K562 (cell line): ENCODE results near the gene TTC21A. TPM values are rescaled to one million over a fixed set of nuclear protein-coding genes. Genes with fewer than 3 reads are reported as not detected.

Source experiments
- CSDE1 ChIP-seq, 2 experiments: fragments of 450-650 bp; IDR thresholded peaks; 2 replicates each; pipeline ENCODE4 v1.6.1; 2016; ENCODE audit warnings: mild to moderate bottlenecking in 1 of 2
- ELF2 ChIP-seq: fragments of 250-450 bp; sonication (Bioruptor Pico); IDR thresholded peaks from 2 replicates; pipeline ENCODE4 v1.5.0; 2021; ENCODE audit warnings: mild to moderate bottlenecking
- FOSL1 ChIP-seq: fragments of 200-800 bp; sonication (Bioruptor generic); conservative IDR thresholded peaks from 2 replicates; pipeline ENCODE4 v1.6.1; 2016; ENCODE audit warnings: missing genetic modification characterization, missing compliant biosample characterization
- HDGF ChIP-seq: fragments of 450-650 bp; IDR thresholded peaks from 2 replicates; pipeline ENCODE4 v1.6.1; 2016
- HNRNPUL1 ChIP-seq: fragments of 200-400 bp; formaldehyde crosslinking; IDR thresholded peaks from 2 replicates; pipeline ENCODE4 v1.6.1; 2017; ENCODE audit warnings: low read length
- JUN ChIP-seq, 2 experiments: sonication (generic) in 1 of 2; formaldehyde crosslinking in 1 of 2; IDR thresholded peaks; 2 replicates each; pipeline versions ENCODE4 v1.6.1 to v1.8.0; 2012 to 2022; ENCODE audit warnings: borderline replicate concordance in 2 of 2, mild to moderate bottlenecking in 2 of 2, improper control_type of control experiment in 1 of 2, low read depth in 1 of 2, low read length in 1 of 2, missing genetic modification reagents in 1 of 2
- NR2C2 ChIP-seq, 2 experiments: fragments of 200-800 bp in 1 of 2; sonication (Bioruptor generic) in 1 of 2; sonication (generic) in 1 of 2; formaldehyde crosslinking in 1 of 2; IDR thresholded peaks; 2 replicates each; pipeline versions ENCODE4 v1.6.1 to v1.8.0; 2016 to 2022; ENCODE audit warnings: mild to moderate bottlenecking in 1 of 2, missing compliant biosample characterization in 1 of 2, missing genetic modification characterization in 1 of 2, missing genetic modification reagents in 1 of 2
- NR3C1 ChIP-seq: sonication (generic); formaldehyde crosslinking; IDR thresholded peaks from 2 replicates; pipeline ENCODE4 v1.8.1; 2022; ENCODE audit warnings: missing genetic modification reagents
- NUFIP1 ChIP-seq: fragments of 450-650 bp; IDR thresholded peaks from 2 replicates; pipeline ENCODE4 v1.6.1; 2018; ENCODE audit not compliant: partially characterized antibody
- POLR3A ChIP-seq: IDR thresholded peaks from 2 replicates; pipeline ENCODE4 v1.6.1; 2011; ENCODE audit warnings: borderline replicate concordance, mild to moderate bottlenecking, moderate library complexity; ENCODE audit not compliant: insufficient read length, insufficient read depth; ENCODE audit errors: extremely low read depth
- SMARCC2 ChIP-seq: fragments of 450-650 bp; IDR thresholded peaks from 2 replicates; pipeline ENCODE4 v1.6.1; 2017; ENCODE audit warnings: antibody characterized with exemption, moderate library complexity, mild to moderate bottlenecking, low read depth
- SUPT5H ChIP-seq: fragments of 450-650 bp; IDR thresholded peaks from 2 replicates; pipeline ENCODE4 v1.6.1; 2016
- THRAP3 ChIP-seq: fragments of 450-650 bp; IDR thresholded peaks from 2 replicates; pipeline ENCODE4 v1.6.1; 2016; ENCODE audit warnings: mild to moderate bottlenecking, inconsistent platforms, borderline replicate concordance
- WHSC1 ChIP-seq: IDR thresholded peaks from one replicate; pipeline ENCODE4 v1.6.1; 2012; ENCODE audit warnings: low read length, control low read depth, inconsistent platforms
- ZEB2 ChIP-seq: fragments of 450-650 bp; IDR thresholded peaks from 2 replicates; pipeline ENCODE4 v1.6.1; 2016
- ZKSCAN8 ChIP-seq: fragments of 200-800 bp; sonication (Bioruptor generic); IDR thresholded peaks from 2 replicates; pipeline ENCODE4 v1.6.1; 2016; ENCODE audit warnings: missing genetic modification characterization, missing compliant biosample characterization
- ZNF551 ChIP-seq: fragments of 250-450 bp; sonication (Bioruptor Pico); IDR thresholded peaks from 2 replicates; pipeline ENCODE4 v1.5.0; 2021; ENCODE audit warnings: mild to moderate bottlenecking, moderate library complexity
- ZNF561 ChIP-seq: fragments of 450-650 bp; formaldehyde crosslinking; conservative IDR thresholded peaks from 2 replicates; pipeline ENCODE4 v1.4.0; 2020; ENCODE audit warnings: mild to moderate bottlenecking, moderate library complexity
- polyA plus RNA-seq, 8 experiments: library from polyadenylated mRNA; depleted of rRNA in 4 of 8; stranded (reverse) in 5 of 8; unstranded in 3 of 8; fragments of >200 nt; fragmentation: Nextera tagmentation in 2 of 8; fragmentation: Illumina TruSeq in 1 of 8; extraction: Ambion mirVana in 2 of 8; extraction: Trizol in 1 of 8; gene quantifications; 2 replicates each; pipeline versions ENCODE4 v1.2.1 to v1.2.3, GENCODE V29; 2011 to 2014; ENCODE audit warnings: inconsistent platforms in 1 of 8, missing spikeins in 1 of 8
- total RNA-seq, 7 experiments: library from RNA; depleted of rRNA in 6 of 7; stranded (reverse); fragments of >200 nt in 6 of 7; fragmentation: Illumina TruSeq in 2 of 7; extraction: Trizol in 2 of 7; gene quantifications; 2 replicates each; pipeline versions ENCODE4 v1.2.1 to v1.2.3, GENCODE V29; 2011 to 2021; ENCODE audit warnings: low replicate concordance in 1 of 7
- TF ChIP-seq, protein P1 (sequence below): sonication (generic); formaldehyde crosslinking; IDR thresholded peaks from 2 replicates; pipeline ENCODE4 v1.8.1; 2023; ENCODE audit warnings: mild to moderate bottlenecking, missing genetic modification reagents
- TF ChIP-seq, protein P2 (sequence below): fragments of 250-450 bp; sonication (Bioruptor Pico); IDR thresholded peaks from 2 replicates; pipeline ENCODE4 v1.9.0; 2021; ENCODE audit warnings: mild to moderate bottlenecking
- TF ChIP-seq, protein P3 (sequence below): fragments of 150-350 bp; conservative IDR thresholded peaks from 2 replicates; pipeline ENCODE4 v1.6.1; 2014; ENCODE audit warnings: low read length
- TF ChIP-seq, protein P4 (sequence below): fragments of 450-650 bp; formaldehyde crosslinking; IDR thresholded peaks from 2 replicates; pipeline ENCODE4 v1.4.0; 2020; ENCODE audit warnings: mild to moderate bottlenecking, mixed read lengths

Gene TTC21A
- total and polyA plus RNA-seq, 9 of the 15 experiments (the other 6 are each of a cell fraction or from before 2014, with no cell fraction given): 0.22 to 1.4 (median 0.70) TPM

DNA sequence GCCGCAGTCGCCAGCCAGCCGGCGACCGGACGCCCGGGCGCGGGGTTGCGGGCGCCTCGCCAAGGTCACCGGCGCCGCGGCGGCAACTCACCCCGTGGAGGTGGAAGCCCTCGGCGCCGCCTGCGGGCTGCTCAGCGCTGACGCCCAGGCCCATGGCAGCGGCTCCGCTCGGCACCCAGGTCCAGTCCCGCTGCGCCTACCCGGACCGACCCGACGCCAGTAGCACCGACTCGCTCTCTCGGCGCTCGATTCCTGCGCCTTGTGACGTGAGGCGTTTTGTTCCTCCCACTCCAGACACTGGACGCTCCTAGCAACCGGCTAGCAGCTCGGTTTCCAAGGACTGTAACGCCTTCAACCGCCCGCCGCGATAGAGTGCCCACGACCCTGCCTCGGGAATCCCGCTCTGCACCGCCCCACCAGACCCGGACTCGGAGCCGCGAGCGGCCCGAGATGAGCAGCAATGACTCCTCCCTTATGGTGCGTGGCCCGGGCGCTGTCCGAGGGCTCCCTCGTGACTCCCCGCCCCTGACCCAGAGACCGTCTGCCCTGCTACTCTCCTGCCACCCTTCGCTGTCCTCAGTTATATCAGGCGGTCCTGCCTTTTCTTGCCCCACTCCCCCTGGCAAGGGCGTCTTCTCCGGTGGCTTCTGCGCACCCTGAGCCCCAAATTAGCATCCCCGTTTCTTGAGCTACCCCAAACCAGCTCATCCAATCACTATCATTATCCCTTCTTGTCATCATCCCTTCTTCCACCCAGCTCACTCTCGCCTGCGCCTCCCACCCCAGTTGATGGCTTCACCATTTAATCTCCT lies at the start of gene TTC21A, which contains the start of gene GORASP1 (continued):
- TF ChIP-seq HNRNPUL1: no peak
- peak; percentile 65 for TF ChIP-seq SUPT5H
- no peak for TF ChIP-seq THRAP3
- no peak for TF ChIP-seq NR3C1
- TF ChIP-seq, protein P1, sequence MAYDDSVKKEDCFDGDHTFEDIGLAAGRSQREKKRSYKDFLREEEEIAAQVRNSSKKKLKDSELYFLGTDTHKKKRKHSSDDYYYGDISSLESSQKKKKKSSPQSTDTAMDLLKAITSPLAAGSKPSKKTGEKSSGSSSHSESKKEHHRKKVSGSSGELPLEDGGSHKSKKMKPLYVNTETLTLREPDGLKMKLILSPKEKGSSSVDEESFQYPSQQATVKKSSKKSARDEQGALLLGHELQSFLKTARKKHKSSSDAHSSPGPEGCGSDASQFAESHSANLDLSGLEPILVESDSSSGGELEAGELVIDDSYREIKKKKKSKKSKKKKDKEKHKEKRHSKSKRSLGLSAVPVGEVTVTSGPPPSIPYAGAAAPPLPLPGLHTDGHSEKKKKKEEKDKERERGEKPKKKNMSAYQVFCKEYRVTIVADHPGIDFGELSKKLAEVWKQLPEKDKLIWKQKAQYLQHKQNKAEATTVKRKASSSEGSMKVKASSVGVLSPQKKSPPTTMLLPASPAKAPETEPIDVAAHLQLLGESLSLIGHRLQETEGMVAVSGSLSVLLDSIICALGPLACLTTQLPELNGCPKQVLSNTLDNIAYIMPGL (CRISPR knock-in tag): 0 out of 2 replicates have a peak, but pooled peaks have one; percentile 68
- 0 out of 2 replicates have a peak, but pooled peaks have one; percentile 65 for TF ChIP-seq NR2C2 (CRISPR knock-in tag; IDR thresholded peaks at IDR 0.05)
- peak; percentile 88 for TF ChIP-seq NR2C2 (tag; IDR thresholded peaks at IDR 0.05)
- TF ChIP-seq FOSL1 (tag): no peak; the same call in 1 of the 2 replicates
- TF ChIP-seq, protein P2, sequence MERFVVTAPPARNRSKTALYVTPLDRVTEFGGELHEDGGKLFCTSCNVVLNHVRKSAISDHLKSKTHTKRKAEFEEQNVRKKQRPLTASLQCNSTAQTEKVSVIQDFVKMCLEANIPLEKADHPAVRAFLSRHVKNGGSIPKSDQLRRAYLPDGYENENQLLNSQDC (CRISPR knock-in tag): no peak
- no peak for TF ChIP-seq CSDE1 (IDR thresholded peaks at IDR 0.05)
- no peak for TF ChIP-seq ELF2
- no peak for TF ChIP-seq SMARCC2
- no peak for TF ChIP-seq POLR3A
- TF ChIP-seq, protein P3, sequence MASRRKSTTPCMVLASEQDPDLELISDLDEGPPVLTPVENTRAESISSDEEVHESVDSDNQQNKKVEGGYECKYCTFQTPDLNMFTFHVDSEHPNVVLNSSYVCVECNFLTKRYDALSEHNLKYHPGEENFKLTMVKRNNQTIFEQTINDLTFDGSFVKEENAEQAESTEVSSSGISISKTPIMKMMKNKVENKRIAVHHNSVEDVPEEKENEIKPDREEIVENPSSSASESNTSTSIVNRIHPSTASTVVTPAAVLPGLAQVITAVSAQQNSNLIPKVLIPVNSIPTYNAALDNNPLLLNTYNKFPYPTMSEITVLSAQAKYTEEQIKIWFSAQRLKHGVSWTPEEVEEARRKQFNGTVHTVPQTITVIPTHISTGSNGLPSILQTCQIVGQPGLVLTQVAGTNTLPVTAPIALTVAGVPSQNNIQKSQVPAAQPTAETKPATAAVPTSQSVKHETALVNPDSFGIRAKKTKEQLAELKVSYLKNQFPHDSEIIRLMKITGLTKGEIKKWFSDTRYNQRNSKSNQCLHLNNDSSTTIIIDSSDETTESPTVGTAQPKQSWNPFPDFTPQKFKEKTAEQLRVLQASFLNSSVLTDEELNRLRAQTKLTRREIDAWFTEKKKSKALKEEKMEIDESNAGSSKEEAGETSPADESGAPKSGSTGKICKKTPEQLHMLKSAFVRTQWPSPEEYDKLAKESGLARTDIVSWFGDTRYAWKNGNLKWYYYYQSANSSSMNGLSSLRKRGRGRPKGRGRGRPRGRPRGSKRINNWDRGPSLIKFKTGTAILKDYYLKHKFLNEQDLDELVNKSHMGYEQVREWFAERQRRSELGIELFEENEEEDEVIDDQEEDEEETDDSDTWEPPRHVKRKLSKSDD: no peak
- TF ChIP-seq WHSC1: no peak
- no peak for TF ChIP-seq NUFIP1
- TF ChIP-seq ZEB2: no peak
- TF ChIP-seq, protein P4, sequence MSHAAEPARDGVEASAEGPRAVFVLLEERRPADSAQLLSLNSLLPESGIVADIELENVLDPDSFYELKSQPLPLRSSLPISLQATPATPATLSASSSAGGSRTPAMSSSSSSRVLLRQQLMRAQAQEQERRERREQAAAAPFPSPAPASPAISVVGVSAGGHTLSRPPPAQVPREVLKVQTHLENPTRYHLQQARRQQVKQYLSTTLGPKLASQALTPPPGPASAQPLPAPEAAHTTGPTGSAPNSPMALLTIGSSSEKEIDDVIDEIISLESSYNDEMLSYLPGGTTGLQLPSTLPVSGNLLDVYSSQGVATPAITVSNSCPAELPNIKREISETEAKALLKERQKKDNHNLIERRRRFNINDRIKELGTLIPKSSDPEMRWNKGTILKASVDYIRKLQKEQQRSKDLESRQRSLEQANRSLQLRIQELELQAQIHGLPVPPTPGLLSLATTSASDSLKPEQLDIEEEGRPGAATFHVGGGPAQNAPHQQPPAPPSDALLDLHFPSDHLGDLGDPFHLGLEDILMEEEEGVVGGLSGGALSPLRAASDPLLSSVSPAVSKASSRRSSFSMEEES (CRISPR knock-in tag): peak; percentile 29; the same call in 1 of the 2 replicates
- TF ChIP-seq ZNF551 (CRISPR knock-in tag): no peak
- no peak for TF ChIP-seq ZKSCAN8 (CRISPR knock-in tag)
- no peak for TF ChIP-seq ZNF561 (CRISPR knock-in tag)
- TF ChIP-seq HDGF: no peak; the same call in 1 of the 2 replicates
- TF ChIP-seq JUN (IDR thresholded peaks at IDR 0.05; ENCODE audit: borderline replicate concordance, low read depth, low read length): no peak
- no peak for TF ChIP-seq JUN (CRISPR knock-in tag; IDR thresholded peaks at IDR 0.05; ENCODE audit: borderline replicate concordance)
